HG03095 (cell line): ENCODE data around the gene AXIN1.
"Not testable (repeated sequence)": the region's sequence is repeated elsewhere in the genome, so short reads cannot be mapped to it uniquely, and the experiment has no call there.

Experiments used
- ATAC-seq: cut with Tn5 transposase; IDR thresholded peaks from one replicate; pipeline ENCODE4 v1.9.1; 2021; ENCODE audit warnings: moderate library complexity; ENCODE audit not compliant: unreplicated experiment

The AXIN1 gene

DNA sequence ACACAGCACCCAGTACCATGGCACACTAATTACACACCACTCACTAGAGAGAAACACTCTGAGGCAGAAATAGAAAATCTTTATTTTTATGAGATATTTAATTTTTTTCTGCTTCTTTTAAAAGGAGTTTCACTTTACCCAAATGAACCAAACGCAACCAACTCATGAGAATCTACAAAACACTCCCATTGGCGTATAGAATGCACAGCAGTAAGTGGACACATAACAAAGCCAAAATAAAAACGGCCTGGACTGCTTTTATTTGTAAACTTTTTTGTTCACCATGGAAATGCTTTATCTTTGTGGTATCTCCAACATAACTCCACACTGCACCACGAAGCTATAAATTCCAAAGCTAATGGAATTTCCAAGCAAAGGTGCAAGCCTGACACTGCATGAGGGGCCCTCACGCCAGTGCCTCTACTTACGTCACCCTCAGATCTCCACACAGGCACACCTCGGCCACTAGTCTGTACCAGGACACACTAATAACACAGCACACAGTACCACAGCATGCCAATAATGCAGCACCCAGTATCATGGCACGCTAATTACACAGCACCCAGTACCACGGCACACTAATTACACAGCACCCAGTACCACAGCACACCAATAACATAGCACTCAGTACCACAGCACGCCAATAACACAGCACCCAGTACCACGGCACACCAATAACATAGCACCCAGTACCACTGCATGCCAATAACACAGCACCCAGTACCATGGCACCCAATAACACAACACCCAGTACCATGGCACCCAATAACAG lies 17.5 kb downstream of the AXIN1 start:
- ATAC-seq: not testable (repeated sequence)

GRCh38 chr16:334164-334832 lies 18.2 kb downstream of the AXIN1 start:
- ATAC-seq: not testable (repeated sequence)

DNA sequence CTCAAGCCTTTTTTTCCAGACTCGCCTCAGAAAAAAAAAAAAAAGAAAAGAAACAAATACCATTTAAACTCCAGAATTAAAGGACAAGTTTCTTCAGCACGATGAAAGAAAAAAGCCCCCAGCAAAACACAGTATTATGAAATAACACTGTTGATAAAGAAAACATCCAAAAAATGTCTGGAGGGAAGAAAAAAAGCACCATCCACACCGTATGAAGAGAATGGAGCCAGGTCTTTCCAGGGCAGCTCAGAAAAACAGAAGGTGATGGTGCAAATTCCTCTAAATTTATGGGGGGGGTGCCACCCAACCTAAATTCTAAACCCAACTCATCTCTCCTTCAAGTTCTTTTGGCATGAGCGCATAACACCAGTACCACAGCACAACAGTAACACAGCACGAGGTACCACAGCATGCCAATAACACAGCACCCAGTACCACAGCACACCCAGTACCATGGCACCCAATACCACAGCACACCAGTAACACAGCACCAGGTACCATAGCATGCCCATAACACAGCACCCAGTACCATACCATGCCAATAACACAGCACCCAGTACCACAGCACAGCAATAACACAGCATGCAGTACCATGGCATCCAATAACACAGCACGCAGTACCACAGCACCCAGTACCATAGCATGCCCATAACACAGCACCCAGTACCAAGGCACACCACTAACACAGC lies 19.0 kb downstream of the AXIN1 start:
- ATAC-seq: no peak

DNA sequence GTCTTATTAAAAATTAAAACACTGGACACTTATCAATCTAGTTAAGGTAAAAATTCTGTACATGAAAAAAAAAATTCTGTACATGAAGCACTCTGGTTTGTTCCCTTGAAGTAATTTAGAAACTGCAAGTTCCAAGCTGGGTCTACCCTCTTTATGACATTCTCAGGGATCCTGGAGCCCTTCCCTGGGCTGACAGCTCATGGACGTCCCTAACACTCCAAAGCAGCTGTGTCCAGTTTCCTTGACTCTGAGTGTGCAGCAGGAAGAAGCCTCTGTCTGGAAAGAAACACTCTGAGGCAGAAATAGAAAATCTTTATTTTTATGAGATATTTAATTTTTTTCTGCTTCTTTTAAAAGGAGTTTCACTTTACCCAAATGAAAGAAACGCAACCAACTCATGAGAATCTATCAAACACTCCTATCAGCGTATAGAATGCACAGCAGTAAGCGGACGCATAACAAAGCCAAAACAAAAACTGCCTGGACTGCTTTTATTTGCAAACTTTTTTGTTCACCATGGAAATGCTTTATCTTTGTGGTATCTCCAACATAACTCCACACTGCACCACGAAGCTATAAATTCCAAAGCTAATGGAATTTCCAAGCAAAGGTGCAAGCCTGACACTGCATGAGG lies 21.2 kb downstream of the AXIN1 start:
- not testable (repeated sequence) for ATAC-seq

DNA sequence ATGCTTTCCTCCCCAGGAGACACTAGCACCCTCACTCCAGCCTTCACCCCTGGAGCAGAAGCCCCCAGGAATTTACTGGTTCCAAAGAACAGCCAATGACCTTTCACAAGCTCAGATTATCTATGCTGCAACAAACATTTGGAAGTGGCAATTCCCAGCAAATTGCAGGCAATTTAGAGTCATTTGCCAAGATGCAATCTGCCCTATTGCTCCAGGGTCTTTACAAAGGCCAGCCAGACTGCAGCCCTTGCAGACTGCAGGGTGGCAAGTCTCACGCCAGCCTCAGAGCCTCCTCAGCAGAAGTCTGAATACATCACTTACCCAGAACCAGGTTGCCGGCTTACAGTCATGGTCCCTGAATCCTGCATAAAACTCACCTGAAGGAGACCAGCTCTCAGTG lies 21.8 kb downstream of the AXIN1 start:
- no peak for ATAC-seq

GRCh38 chr16:325375-326145 lies 27.0 kb downstream of the AXIN1 start:
- ATAC-seq: no peak

GRCh38 chr16:324451-325334 lies 27.8 kb downstream of the AXIN1 start:
- ATAC-seq: peak; percentile 48

- no peak for ATAC-seq
These were observed 28.4 kb downstream of the AXIN1 start for GRCh38 chr16:324201-324450.

DNA sequence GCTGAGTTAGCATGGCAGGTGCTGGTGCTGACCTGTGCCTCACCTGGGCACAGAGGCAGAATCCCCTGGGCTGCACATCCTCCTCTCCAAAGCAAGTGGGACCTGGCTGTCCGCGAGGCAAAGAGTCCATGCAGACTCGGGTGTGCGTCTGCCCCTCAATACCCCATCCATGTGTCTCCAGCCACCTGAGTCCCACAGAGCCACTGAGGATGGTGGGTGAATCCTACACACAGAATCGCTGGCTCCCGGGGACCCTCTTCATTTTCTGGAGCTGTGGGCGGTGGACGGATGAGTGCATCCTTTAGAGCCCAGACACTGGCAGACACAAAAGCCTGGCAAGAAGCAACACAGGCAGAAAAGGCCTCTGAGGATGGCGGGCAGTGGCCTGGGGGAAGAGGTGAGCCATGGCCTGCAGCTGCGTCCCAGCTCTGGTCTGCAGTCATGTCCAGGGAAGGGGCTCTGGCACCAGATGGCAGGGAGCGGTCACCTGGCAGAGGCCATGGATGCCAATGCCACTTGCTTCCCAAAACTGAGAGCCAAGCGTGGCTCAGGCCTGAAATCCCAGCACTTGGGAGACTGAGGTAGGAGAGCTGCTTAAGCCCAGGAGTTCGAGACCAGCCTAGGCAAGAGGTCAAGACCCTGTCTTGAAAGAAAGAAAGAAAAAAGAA lies 29.9 kb downstream of the AXIN1 start:
- no peak for ATAC-seq

DNA sequence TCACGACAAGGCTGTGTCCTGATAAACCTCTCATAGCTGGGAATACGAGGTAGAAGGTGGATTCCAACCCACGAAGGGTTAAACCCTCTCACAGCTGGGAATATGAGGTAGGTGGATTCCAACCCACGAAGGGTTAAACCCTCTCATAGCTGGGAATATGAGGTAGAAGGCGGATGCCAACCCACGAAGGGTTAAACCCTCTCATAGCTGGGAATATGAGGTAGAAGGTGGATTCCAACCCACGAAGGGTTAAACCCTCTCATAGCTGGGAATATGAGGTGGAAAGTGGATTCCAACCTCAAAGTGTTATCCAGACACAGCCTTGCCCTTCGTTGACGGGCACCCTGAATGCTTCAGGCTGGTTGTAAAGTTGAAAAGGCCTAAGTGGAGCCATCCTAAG lies 31.0 kb downstream of the AXIN1 start:
- ATAC-seq: no peak

- ATAC-seq: no peak
These were observed 32.3 kb downstream of the AXIN1 start for GRCh38 chr16:320206-320605.

- no peak for ATAC-seq
These were observed 33.9 kb downstream of the AXIN1 start for GRCh38 chr16:318628-319027.

DNA sequence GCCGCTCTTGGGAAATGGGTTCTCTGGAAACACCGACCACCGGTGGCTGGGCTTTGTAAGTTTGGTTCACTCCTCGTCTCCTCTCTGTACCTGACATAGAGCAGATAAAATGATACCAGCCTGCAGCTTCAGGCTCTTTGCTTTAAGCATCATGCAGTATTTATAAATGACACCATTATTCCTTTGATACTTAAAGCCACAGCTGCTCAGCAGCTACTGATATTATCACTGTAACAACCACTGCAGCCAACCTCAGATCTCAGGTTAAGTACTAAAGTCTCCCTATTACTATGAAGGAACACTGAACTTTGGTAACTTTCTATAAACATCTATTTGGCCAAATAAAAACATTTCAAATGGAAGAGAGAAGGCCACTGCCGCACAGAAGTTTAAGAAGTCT lies 34.9 kb downstream of the AXIN1 start:
- ATAC-seq: no peak

- ATAC-seq: no peak
These were observed 35.6 kb downstream of the AXIN1 start for GRCh38 chr16:316741-317464.

DNA sequence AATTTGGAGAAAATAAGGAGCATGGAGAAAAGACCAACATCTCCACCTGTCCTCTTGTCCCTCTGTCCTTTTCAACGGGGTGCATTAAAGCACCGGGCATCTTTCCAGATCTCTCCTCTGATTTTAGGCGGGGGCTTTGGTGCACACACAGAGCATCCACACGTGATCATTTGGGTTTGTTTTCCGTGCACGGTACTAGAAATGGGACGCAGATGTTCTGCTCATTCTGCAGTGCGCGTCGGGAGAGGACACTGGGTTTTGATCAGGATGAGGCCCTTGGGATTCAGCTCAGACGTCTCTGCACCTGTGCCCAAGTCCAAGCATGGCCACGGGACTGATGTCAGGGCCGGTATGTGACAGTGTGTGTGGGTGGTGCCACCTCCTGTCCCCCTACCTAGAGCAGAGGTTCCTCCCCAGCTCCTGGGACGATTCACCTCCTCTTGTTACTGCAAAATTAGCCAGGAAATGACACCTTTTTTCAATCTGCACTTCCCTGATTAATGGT lies 37.7 kb downstream of the AXIN1 start:
- ATAC-seq: no peak

- ATAC-seq: no peak
These were observed 38.2 kb downstream of the AXIN1 start for GRCh38 chr16:314351-314750.

DNA sequence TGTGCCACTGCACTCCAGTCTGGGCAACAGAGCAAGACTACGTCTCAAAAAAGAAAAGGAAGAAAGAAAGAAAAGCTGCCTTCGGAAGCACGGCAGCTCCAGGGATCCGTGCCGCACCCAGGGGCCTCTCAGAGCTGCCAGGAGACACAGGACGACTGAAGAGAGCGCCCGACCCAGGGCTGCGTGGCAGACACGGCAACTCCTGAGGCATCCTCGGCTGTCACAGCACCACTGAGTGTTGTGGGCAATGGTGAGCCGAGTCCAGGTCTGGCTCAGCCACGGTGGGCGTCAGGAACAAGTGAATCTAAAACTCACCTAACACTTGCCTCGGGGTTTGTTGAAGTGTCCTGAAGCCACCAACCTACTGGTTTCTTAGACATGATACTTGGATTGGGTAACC lies 40.8 kb downstream of the AXIN1 start:
- ATAC-seq: no peak

DNA sequence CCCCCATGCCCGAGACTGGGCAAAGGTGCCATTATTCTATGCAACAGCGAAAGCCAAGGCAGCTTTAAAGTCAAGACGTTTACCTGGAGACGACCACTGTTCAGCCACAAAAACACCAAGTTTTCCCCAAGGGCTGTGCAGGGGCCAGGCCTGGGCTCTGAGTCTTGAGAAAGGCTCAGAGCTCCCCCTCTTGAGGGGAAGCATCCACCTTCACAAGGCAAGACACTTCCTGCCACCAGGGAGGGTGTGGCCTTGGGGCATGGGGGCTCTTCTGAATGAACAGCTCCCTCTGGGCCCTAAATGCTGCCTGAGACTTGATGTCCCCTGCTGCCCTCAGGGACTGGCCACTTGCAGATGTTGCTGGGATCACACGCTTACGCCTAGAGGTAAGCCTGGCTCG lies 43.0 kb downstream of the AXIN1 start:
- ATAC-seq: no peak
